Endothelial cell (in vitro differentiated cells): Measurements from ENCODE around the gene SCP2. TPM values are rescaled to one million over a fixed set of nuclear protein-coding genes. Genes with fewer than 3 reads are reported as not detected.

Source experiments
- DNase-seq: peaks from one replicate; pipeline ENCODE4 v3.0.0; 2021; ENCODE audit warnings: low spot score
- H3K27ac Mint-ChIP-seq: one replicate; pipeline ENCODE4 v1.8.0; 2021; ENCODE audit warnings: mixed read lengths, inconsistent platforms; ENCODE audit not compliant: unreplicated experiment
- H3K27me3 Mint-ChIP-seq: one replicate; pipeline ENCODE4 v1.8.0; 2021; ENCODE audit warnings: mild to moderate bottlenecking, moderate library complexity, mixed read lengths, inconsistent platforms; ENCODE audit not compliant: unreplicated experiment
- H3K36me3 Mint-ChIP-seq: one replicate; pipeline ENCODE4 v1.8.0; 2021; ENCODE audit warnings: mild to moderate bottlenecking, low read depth, mixed read lengths, inconsistent platforms; ENCODE audit not compliant: unreplicated experiment
- H3K4me1 Mint-ChIP-seq: one replicate; pipeline ENCODE4 v1.8.0; 2021; ENCODE audit warnings: mild to moderate bottlenecking, mixed read lengths, inconsistent platforms; ENCODE audit not compliant: unreplicated experiment
- H3K4me3 Mint-ChIP-seq: one replicate; pipeline ENCODE4 v1.8.0; 2021; ENCODE audit warnings: mild to moderate bottlenecking, mixed read lengths, inconsistent platforms; ENCODE audit not compliant: unreplicated experiment
- H3K9me3 Mint-ChIP-seq: one replicate; pipeline ENCODE4 v1.8.0; 2021; ENCODE audit warnings: mixed read lengths, inconsistent platforms; ENCODE audit not compliant: unreplicated experiment
- total RNA-seq: library from RNA; stranded (reverse); fragmentation: NEBNext Ultra II Directional; extraction: Animal tissue kit (Norgen Biotek cat#: 25700); gene quantifications from one replicate; pipeline ENCODE4 v1.2.1, GENCODE V29; 2021; ENCODE audit not compliant: unreplicated experiment
- TF ChIP-seq, protein P1 (sequence below): fragments of 200-600 bp; sonication (generic); IDR thresholded peaks from one replicate; pipeline ENCODE4 v1.5.0; 2021; ENCODE audit warnings: antibody characterized with exemption; ENCODE audit not compliant: unreplicated experiment

Gene SCP2
- total RNA-seq, 1 donor from 2014 or later: 93.2 TPM

DNA sequence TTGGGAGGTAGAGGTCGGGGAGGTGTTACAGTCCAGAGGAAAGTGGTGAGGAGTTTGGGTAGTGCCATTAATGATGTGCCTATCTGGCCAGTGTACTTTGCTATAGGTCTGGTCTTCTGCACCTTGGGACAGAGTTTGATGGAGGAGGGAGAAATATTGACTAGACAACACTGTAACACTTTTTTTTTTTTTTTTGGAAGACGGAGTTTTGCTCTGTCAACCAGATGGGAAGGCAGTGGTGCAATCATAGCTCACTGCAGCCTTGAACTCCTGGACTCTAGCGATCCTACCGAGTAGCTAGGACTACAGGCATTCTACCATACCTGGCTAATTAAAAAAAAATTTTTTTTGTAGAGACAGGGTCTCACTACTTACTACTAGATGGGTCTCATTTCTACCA is 1.9 kb downstream of the SCP2 start:
- Mint-ChIP-seq H3K36me3 (peaks cover 4% of the 10 kb centered on the region), H3K27me3 (peaks cover 8% of the 10 kb centered on the region), H3K4me3 (no peak overlapping the region), H3K9me3 (no peaks in the 10 kb centered on the region), H3K27ac (no peak overlapping the region), H3K4me1 (peaks cover 7% of the 10 kb centered on the region)
- no peak for DNase-seq
- TF ChIP-seq, protein P1, sequence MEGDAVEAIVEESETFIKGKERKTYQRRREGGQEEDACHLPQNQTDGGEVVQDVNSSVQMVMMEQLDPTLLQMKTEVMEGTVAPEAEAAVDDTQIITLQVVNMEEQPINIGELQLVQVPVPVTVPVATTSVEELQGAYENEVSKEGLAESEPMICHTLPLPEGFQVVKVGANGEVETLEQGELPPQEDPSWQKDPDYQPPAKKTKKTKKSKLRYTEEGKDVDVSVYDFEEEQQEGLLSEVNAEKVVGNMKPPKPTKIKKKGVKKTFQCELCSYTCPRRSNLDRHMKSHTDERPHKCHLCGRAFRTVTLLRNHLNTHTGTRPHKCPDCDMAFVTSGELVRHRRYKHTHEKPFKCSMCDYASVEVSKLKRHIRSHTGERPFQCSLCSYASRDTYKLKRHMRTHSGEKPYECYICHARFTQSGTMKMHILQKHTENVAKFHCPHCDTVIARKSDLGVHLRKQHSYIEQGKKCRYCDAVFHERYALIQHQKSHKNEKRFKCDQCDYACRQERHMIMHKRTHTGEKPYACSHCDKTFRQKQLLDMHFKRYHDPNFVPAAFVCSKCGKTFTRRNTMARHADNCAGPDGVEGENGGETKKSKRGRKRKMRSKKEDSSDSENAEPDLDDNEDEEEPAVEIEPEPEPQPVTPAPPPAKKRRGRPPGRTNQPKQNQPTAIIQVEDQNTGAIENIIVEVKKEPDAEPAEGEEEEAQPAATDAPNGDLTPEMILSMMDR: no peak

DNA sequence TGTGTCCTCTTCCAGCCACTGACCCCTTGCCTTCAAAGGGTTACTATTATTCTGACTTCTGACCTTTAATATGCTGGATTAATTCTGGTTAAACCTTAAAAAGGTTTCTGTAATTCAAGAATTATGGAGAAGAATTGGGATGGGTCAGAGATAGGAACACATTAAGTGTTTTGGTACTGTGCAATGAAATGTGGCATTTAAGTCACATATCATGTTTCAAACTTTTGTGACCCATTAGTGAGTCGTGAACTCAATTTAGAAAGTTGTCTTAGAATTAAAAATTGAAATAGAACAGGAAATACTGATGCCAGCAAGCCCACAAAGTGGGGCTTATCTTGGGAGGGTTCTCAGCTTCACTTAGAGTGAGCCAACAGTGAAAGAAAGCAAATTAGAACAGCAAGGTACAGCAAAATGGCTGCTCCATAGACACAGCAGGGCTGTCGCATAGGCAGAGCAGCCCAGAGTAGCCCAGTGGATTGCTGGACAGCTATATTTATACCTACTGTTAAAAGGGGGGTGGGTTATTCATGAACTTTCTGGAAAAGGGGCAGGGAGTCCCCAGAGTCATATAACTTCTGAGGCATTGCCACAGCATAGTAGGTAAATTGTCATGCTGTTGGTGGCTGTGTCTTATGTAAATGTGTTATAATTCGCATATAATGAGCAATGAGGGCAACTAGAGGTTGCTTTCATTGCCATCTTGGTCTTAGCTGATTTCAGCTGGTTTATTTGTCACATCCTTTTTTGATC is 10.5 kb downstream of the SCP2 start:
- Mint-ChIP-seq H3K9me3 (no peaks in the 10 kb centered on the region), H3K4me1 (no peaks in the 10 kb centered on the region)

DNA sequence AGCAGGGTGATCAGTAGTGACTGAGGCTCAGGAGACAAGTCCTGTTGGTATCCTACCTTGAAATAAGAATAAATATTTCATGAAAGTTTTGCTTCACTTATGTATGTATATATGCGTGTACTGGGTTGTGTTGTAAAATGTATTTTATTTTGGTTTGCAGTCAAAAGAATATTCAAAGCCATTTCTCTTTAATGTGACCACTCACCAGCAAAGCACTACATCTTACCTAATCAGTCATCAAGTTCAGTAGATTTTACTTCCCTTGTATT is 11.0 kb downstream of the SCP2 start:
- Mint-ChIP-seq H3K27me3 (no peaks in the 10 kb centered on the region), H3K9me3 (no peaks in the 10 kb centered on the region), H3K27ac (no peak overlapping the region), H3K4me3 (no peak overlapping the region), H3K4me1 (no peaks in the 10 kb centered on the region), H3K36me3 (no peaks in the 10 kb centered on the region)
- TF ChIP-seq, protein P1: no peak
- no peak for DNase-seq

More for the DNA sequence above, 10.5 kb downstream of the SCP2 start:
- Mint-ChIP-seq H3K27ac (no peak overlapping the region), H3K27me3 (no peaks in the 10 kb centered on the region), H3K36me3 (no peaks in the 10 kb centered on the region), H3K4me3 (no peak overlapping the region)
- DNase-seq: no peak
- TF ChIP-seq, protein P1: no peak

DNA sequence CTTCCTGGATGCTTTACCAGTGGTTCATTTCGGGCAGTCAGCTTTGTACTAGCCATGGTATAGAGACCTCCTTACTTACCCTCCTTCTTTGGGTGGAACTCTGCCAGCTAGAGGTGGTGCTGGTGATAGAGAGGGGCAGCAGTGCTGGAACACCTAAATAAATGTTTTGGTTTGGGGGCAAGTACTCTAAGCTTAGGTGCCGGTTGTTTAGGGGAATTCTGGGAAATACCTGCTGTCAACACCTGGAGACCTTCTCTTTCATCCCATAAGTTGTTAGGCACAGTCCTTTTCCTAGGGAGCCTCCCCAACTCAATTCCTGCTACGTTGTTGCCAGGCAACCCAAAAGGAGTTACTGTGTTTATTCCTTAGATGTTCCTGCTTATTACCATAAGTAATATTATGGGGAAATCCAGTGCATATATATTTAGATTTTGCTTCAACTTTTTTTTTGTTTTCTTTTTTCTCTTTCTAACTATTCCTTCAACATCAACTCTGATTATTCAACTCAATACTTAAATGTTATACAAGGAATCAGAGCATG is 16.9 kb downstream of the SCP2 start:
- no peaks in the 10 kb centered on the region for H3K36me3 Mint-ChIP-seq
- no peak overlapping the region for H3K27ac Mint-ChIP-seq
- H3K4me1 Mint-ChIP-seq: no peaks in the 10 kb centered on the region

DNA sequence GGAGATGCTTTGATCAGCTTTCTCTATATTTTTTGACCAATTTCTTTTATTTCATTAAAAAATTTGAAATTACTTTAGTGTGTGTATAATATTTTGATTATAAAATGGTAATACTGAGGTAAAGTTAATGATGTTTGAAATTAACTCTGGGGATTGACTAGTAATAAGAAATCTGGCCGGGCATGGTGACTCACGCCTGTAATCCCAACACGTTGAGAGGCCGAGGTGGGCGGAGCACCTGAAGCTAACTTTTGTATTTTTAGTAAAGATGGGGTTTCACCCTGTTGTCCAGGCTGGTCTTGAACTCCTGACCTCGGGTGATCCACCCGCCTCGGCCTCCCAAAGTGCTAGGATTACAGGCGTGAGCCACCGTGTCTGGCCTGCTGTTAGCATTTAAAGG is 17.5 kb downstream of the SCP2 start:
- Mint-ChIP-seq H3K27ac (no peak overlapping the region), H3K27me3 (no peaks in the 10 kb centered on the region), H3K4me3 (no peak overlapping the region), H3K4me1 (no peaks in the 10 kb centered on the region), H3K36me3 (no peaks in the 10 kb centered on the region), H3K9me3 (no peaks in the 10 kb centered on the region)
- DNase-seq: no peak
- TF ChIP-seq, protein P1: no peak

More for the DNA sequence above, 16.9 kb downstream of the SCP2 start:
- DNase-seq: no peak
- Mint-ChIP-seq H3K9me3 (no peaks in the 10 kb centered on the region), H3K4me3 (no peak overlapping the region), H3K27me3 (no peaks in the 10 kb centered on the region)
- TF ChIP-seq, protein P1: no peak
